Medulla oblongata (tissue), 1 donor: ENCODE measurements around the gene MAPK11.

Source experiments
- DNase-seq: peaks from one replicate; pipeline ENCODE4 v3.0.0-alpha.2; 2015; ENCODE audit errors: extremely low spot score

MAPK11 gene

GRCh38 chr22:50260801-50261614 lies 9.2 kb downstream of the MAPK11 start:
- DNase-seq: no peak

DNA sequence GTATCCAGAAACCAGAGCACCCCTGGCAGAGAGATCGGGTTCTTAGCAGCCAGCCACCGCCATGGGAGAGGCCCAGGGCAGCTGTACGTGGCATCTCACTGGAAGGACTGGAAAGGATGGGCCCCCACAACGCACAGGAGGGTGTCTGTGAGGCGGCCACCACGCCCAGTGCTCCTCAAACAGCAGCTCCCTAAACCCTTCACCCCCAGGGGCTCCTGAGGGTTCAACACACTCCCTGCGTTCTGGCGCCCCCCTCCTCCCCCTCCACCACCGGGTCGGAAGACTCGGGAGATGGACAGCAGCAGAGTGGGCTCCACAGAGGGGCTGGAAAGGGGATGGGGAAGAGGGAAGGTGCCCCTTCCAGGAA lies 9.8 kb downstream of the MAPK11 start:
- DNase-seq: no peak

GRCh38 chr22:50259302-50259701 lies 10.9 kb downstream of the MAPK11 start:
- DNase-seq: peak; percentile 57

GRCh38 chr22:50258361-50259292 lies 11.6 kb downstream of the MAPK11 start:
- DNase-seq: no peak

DNA sequence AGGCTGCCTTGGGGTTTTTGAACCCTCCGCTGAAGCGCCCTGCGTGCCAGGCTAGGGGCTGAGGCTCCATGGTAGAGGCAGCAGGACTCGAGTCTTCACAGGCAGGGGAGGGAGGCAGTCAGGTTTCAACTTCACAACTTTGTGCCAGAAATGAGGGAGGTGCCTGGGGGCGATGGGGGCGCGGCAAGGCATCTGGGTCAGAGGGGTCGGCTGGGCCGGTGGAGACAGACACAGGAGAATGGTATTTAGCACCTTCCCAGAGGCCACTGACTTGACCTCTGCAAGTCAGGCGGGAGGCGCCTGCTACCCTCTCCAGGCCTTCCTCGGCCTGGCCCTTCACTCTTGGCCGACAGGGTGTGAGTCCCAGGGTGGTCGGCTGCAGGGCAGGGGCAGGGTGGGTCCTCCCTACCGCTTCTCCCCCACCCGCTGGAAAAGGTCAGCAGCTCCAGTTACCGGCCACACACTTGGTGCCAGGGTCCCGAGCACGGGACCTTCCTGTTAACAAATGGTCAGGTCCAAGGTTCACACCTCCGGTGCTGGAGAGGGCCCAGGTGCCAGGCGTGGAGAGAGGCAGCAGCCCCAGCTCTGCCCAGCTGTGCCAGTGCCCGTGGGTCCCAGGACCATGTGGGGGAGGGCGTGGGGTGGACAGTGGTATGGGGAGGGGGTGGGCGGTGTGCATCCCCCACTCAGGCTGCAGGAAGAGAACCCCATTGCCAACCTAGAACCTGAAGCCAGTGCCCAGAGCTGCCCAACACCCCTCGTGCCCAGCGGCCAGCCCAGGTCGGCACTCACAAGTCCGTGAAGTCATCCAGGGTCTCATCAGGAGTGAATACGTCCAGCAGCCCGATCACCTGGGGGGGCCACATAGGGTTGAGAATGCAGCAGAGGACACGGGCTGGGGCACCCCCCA lies 12.5 kb downstream of the MAPK11 start:
- no peak for DNase-seq

DNA sequence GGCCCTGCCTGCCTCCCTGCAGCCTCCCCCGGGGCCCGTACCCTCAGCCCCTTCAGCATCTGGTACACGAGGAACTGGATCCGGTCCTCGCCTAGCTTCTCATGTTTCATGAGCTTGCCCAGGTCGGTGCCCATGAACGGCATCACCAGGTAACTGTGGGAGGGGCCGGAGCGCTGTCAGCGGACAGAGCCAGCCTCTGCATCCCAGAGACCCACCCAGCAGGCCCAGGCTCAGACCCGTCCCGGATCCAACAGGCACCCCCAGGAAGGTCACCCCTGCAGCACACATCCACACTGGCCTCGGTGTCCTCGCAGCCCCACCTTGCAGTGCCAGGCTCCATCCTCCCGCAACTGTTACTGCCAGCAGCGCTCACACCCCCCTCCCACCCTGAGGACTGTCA lies 13.1 kb downstream of the MAPK11 start:
- DNase-seq: no peak

DNA sequence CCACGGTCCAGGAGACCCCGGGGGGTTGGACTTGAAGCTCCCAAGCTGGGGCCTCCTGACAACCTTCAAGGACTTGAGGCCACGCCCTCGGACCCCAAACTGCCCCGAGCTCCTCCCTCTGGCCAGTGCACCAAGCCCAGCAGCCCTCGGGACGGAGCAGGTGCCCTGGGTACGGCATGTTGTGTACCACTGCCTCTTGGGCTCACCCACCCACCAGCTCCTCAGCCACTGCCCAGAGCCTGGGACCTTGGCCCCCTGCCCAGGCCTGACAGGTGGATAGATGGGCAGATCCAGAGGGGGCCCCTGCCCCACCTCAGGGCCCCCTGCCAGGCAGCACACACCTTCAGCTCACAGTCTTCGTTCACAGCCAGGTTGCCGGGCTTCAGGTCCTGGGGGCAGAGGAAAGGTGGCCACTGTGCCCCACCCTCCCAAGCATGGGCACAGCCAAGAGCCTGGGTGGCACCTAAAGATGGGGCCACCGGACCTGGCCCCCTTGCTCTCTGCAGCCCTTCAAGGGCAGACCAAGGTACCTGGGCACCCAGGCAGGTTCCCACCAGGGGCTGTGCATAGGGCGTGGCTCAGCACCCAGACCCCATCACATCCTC lies 13.8 kb downstream of the MAPK11 start:
- no peak for DNase-seq

- no peak for DNase-seq
Observed at GRCh38 chr22:50255607-50256006, 14.6 kb downstream of the MAPK11 start.

- no peak for DNase-seq
Observed at GRCh38 chr22:50255099-50255498, 15.1 kb downstream of the MAPK11 start.

- DNase-seq: no peak
Observed at GRCh38 chr22:50253941-50254340, 16.2 kb downstream of the MAPK11 start.

DNA sequence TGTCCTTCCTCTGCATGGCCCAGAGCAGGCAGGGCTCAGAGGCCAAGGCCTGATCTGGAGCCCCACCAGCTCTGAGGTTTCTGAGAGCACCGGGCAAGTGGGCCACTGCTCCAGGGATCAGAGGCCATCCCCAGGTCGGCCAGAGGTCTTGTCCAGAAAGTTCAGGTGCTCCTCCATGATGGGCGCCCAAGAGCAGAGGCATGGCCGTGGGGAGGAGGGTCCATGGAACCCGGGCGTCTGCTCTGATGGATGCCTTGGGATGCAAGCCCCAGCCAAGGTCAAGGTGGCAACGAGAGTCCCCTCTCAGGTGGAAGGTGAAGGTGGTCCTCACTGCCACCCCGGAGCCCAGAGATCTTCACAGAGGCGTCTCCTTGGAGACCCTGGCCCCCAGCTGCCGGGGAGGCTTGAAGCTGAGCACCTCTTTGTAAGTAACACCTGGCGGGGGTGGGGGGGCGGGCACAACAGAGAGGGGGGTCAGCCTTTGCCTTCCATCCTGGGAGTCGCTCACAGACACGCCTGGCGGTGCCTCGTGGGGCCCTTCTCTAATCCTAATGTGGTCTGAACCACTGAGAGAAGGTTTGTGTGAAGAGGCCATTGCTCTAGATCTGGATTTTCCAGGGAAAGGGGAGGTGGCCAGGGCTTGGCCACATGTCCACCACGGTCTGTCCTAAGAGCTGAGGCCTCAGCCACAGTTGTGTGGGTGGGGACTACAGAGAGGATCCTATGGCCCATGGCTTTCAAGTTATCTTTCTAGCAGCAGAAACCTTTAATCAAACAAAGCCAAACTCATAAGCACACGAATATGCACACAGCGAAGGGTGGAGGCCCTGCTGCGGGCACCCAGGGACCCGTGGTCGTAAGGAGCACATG lies 16.9 kb downstream of the MAPK11 start:
- no peak for DNase-seq

- peak; percentile 63 for DNase-seq
Observed at GRCh38 chr22:50252082-50253045, 17.8 kb downstream of the MAPK11 start.

GRCh38 chr22:50251477-50252081 lies 18.6 kb downstream of the MAPK11 start:
- no peak for DNase-seq

DNA sequence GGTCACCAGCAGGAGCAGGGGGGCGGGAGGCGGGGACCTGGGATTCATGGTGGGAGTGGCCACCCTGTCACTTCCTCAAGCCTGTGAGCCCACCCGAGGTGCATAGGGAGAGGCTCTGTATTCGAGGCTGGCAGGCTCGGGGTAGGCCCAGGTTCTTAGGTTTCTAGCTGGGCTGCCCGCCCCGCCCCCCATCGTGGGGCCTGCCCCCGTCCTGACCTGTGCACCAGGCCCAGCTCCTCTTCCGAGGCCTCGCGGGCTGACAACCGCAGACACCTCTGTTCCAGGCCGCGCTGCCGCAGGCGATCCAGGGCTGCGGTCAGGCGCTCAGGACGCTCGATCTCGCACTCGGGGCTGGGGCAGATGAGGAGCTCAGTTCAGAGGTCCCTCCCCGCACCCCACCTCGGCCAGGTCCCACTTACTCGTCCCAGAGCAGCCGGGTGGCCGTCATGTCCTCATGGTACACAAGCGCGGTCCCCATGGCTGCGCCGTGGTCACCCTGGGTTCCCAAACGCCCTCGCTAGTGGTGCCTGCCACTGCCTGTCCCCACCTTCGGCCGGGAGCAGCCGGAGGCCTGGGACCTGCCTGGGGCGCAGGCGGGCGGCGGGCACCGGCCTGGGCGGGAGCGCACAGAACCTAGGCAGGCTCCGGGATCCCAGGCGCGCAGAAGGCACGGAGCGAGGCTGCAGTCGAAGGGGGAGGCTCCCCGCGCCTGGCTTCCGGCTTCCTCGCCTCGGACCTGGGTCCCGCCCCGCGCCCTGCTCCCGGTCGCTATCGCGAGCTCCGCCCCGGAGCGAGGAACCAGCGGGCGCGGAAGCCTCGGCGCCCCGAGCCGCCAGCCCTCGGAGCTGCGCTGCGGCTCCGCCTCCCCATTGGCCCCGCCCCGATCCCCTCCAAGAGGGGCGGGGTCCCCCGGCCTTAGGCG lies 19.4 kb downstream of the MAPK11 start, which contains the start of gene HDAC10:
TSS of gene HDAC10 (minus strand) at position 711 of the 922 bp plus-strand sequence. CDS start at position 478, 233 bp downstream.
- DNase-seq: no peak

DNA sequence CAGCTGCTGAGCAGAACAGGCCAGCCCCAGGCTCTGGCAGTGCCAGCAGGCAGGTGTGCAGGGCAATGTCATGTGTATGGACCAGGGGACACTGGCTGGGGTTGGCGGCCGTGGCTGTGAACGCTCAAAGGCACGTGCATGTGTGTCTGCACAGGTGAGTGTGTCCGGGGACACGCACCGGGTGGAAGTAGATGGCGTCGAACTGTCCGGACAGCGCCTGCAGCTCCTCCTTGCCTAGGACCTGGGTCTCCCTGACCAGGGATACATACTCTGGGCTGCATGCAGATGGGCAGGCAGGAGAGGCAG lies 20.0 kb downstream of the MAPK11 start:
- no peak for DNase-seq

- DNase-seq: no peak
Observed at GRCh38 chr22:50249341-50250248, 20.6 kb downstream of the MAPK11 start.
